Forelimb muscle (tissue), 1 donor: ENCODE data around the gene IFRD1. TPM values are rescaled to one million over a fixed set of nuclear protein-coding genes. Genes with fewer than 3 reads are reported as not detected.

Experiments
- DNase-seq: peaks from one replicate; pipeline ENCODE4 v3.0.0-alpha.2; 2013; ENCODE audit warnings: low read depth
- polyA plus RNA-seq: library from polyadenylated mRNA; unstranded; fragments of 120-200 nt; gene quantifications from one replicate; pipeline ENCODE4 v1.2.1, GENCODE V29; 2013; ENCODE audit not compliant: insufficient read length

IFRD1 gene, protein sequence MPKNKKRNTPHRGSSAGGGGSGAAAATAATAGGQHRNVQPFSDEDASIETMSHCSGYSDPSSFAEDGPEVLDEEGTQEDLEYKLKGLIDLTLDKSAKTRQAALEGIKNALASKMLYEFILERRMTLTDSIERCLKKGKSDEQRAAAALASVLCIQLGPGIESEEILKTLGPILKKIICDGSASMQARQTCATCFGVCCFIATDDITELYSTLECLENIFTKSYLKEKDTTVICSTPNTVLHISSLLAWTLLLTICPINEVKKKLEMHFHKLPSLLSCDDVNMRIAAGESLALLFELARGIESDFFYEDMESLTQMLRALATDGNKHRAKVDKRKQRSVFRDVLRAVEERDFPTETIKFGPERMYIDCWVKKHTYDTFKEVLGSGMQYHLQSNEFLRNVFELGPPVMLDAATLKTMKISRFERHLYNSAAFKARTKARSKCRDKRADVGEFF
- polyA plus RNA-seq, result 32.8 TPM

DNA sequence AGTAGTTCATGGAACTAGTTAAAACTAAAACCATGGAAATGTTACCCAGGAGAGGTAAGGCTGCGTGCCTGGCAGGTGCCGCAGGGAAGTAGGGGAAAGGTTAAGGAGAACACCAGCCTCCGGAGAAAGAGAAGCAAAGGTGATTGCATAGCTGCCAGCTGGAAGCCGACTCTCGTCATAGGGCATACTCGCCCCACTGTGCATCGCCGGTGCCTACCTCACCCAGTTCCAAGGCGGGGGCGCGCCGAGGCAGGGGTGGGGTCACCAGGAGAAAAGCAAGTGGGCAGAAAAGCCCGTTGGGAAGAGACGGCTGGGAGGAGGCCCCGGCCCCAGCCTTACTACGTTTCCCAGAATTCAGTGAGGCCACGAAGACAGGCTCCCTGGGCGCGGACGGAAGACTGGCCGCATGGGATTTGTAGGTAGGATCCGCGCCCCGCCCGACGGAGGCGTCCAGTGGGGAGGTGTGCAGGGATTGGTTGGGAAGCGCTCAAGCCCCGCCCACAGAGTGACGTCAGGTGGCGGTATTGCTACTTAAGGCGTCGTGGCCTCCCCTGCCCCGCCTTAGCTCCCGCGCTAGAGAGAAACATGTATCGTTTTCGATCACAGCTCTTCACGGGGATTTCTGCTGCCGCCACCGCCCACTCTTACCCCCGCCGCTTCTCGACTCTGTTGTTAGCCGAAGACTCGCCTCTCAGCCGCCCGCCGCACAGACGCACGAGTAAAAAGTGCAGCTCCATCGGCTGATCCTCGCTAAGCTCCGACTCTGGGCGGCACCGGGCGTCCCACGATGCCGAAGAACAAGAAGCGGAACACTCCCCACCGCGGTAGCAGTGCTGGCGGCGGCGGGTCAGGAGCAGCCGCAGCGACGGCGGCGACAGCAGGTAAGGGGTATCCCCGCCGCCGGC, at the start of gene IFRD1:
Gene IFRD1 (plus strand): TSS at position 559 of the 905 bp plus-strand sequence. CDS start 229 bp downstream, at position 788.
- peak; percentile 81 for DNase-seq

DNA sequence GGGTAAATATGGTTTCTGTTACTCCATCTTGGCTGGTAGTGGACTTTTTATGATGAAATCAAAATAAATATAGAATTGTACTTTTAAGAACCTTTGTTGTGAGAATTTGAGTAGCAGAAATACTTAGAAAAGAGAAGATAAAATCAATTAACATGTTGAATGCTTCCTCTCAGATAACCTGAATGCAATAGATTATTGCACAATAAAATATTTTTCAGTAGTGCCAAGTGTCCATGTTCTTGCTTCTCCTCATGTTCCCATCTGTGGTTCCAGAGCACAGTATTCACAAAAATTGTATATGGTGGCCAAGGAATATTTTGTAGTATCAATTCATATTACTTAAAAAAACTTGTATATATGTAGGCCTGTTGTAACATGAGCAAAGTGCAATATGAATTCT, 45.9 kb upstream of the IFRD1 start:
- no peak for DNase-seq

GRCh38 chr7:112405286-112405685, 45.0 kb upstream of the IFRD1 start:
- no peak for DNase-seq

DNA sequence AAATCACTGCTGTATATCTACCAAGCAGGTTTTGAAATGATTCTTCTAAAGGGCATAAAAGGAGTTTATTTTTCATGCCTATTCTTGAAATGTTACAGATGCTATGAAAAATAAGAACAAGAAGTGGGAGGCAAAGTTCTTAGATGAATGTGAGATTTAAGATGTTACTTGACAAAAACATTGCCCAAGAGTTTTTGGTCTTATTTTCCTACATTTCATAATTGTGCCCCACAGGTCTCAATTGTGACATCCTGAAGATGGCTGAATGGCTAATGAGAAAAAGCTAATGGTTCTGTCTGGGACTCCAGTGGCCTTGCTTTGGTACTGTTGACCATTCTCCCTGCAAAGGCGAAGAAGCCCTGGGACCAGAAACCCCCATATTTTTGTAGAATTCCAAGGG, 43.0 kb upstream of the IFRD1 start:
- DNase-seq, result no peak

GRCh38 chr7:112410092-112410491, 40.2 kb upstream of the IFRD1 start:
- no peak for DNase-seq

DNA sequence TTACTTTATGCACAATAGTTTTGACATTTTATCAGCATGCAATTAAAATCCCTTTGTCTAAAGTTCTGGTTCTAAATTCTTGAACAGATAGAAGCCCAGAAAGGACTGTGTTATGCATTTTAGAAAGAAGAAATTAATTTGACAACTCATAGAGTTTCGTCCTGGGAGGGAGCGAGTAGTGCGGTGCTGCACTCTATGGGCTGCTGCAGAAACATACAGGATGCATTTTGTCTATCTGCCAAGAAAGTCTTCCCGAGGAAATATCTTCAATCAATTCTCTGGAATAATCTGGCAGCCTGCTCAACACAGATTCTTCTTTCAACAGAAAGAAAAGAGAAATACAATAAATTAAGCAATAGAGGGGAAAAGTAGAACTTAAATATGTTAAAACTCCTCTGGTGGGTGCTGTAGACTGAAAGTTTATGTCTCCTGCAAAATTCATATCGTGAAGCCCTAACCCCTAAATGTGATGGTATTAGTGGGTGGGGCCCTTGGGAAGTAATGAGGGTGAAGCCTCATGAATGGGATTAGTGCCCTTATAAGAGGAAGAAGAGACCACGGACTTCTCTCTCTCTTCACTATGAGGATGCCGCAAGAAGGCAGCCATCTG, 39.0 kb upstream of the IFRD1 start:
- peak; percentile 44 for DNase-seq

DNA sequence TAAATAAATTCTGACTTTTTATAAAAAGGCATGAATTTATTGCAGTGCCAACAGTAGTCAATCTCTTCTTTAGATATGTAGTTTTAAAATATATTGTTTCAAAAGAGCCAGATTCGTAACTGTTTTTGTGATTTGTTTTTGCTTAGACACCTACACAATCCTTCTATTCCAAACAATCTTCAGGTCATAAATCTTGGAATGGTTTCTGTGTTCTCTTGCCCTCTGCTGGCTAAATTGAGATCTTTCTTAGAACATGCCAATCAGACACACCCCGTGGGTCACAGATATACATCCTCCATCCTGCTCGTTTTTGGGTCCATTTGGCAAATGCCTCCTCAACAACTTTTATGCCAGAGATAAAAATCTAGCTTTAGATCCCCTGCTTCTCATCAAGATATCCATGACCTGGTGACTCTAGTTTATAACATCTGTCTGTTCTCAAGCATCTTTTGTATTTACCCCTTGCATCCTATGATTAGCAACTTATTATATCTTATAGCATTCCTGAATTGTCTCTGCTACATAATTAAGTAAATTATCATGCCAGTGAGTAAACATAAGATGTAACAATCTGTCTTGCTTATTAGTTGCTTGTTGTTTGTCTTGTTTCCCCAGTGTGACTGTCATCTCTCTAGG, 35.3 kb upstream of the IFRD1 start:
- no peak for DNase-seq

GRCh38 chr7:112416127-112416526, 34.1 kb upstream of the IFRD1 start:
- DNase-seq, result no peak

GRCh38 chr7:112419543-112420130, 30.6 kb upstream of the IFRD1 start:
- DNase-seq, result no peak

DNA sequence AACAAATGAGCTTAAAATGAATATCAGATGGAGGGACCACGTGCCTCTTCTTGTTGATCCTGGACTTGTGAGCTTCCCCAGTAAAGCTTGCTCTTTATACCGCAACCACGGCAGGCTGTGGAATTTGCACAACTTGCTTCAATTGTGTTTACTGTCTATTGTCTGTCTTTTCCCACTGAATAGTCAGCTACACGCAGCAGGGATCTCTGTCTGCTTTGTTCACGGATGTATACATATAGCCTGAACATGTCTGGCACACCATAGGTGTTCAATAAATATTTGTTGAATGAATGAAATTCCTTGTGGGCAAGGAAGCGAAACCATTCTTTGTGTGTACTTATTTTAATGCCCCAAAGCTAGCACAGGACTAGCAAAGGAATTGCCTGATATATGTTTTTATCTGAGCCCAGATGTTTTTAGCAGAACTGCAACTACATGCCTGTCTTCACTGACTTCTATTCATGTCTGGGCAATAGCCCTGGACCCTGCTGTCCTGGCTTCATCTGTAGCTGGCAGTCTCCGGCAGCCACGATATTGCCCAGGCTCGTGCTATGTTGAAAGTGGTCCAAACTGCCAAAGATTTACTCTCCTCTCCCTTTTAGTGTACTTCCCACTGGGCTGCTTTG, 29.9 kb upstream of the IFRD1 start:
- no peak for DNase-seq

DNA sequence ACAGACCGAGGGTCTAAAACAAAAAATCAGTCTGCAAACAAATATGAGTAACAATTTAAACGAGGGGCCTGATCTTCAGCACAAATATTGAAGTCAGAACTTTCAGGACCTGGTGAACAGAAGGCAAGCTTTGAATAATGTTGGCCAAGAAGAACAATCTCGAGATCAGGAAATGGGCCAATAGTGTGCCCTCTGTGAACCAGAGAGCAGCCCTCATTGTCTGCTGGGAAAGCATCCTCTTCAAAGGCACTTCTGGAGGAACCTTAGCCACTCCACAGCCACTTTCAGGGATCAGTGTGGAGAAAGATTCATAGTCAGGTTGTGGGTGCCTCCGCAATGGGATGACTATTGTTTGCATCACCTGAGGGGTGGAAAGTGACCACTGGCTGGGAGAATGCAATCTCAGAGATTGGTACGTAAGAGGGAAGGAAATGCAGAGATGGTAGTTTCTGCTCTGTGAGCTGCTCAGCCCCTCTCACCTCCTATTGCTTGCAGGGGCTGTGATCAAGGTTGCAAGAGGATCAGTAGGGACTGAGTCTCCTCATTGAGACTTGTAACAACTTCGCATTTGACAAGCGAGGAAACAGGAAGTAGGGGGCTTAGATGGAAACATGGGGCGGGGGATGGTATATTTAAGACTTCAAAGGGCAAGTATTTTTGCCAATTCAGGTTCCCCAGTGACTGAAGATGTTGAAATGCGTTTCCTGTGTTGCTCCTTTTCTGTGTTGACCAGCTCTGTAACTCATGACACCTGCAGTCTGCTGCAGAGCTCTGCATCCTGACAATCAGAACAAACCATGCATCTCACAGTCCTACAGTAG, 28.4 kb upstream of the IFRD1 start:
- DNase-seq, result no peak

DNA sequence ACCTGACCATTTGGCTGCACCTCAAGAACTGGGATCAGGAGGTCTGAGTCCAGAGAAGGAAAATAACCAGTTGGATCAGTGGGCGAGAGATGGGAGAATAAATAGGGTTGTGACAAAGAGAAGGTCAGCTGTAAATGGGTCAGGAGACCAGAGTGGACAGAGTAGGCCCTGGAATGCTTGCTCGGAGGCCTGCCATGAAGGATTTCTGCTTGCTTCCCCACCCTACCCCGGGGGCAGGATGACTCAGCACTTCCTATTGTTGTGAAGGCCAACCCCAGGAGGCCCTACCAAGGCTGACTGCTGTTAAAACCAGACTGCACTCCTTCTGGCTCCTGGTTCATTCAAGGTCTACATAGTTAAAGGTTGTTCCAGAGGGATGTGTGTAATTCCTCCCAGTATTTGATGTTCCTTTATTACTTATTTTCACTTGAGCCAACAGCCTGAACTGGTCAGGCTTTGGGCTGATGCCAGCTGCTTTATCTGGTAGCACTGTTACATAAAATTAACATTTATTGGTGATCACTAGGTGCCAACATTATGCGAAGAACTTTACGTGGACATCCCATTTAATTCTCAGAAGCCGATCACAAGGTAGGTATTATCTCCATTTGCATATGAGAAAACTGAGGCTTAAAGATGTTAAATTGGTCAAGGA, 27.3 kb upstream of the IFRD1 start:
- DNase-seq, result no peak

DNA sequence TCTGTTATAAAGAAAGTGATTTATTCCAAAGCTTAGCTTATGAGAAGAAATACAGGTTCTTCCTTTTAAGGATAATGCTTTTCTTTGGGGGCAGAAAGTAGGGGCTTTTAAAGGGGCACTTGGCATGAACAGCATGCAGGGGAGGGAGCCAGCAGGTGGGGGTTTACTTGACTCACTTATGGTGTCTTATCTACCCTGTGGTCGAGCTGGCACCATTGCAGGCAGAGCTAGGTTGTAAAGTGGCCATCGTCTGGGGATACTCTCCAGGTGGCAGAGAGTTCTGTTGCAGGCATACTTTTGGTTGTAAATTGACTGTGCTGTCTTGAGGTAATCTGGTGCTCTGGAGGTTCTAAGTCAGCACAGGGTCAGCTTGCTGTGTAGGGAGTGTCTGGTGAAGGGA, 26.3 kb upstream of the IFRD1 start:
- DNase-seq, result no peak

- DNase-seq, result no peak
Observed at GRCh38 chr7:112427984-112428383, 22.3 kb upstream of the IFRD1 start.

GRCh38 chr7:112428715-112429114, 21.5 kb upstream of the IFRD1 start:
- no peak for DNase-seq

DNA sequence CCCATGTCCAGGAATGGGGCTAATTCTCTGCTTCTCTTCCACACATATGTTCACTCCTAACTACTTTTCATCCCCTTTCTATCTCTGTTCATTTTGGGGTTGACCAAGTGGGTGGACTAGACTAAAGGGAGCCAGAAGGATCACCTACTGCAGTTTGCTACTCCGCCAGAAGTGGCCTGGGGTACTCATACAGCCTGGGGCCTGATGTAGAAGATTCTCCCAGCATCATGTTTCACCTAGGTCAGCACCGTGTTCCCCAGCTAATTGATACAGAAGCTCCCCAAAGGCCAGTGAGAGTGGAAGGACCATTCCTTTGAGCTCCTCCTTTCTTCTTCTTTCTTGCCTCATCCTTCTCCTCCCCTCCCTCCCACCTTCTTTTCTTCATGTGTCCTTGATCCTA, 19.6 kb upstream of the IFRD1 start:
- DNase-seq, result no peak

- DNase-seq, result no peak
Observed at GRCh38 chr7:112431803-112432202, 18.5 kb upstream of the IFRD1 start.

GRCh38 chr7:112433289-112433688, 17.0 kb upstream of the IFRD1 start:
- DNase-seq, result no peak

GRCh38 chr7:112437072-112437471, 13.2 kb upstream of the IFRD1 start:
- DNase-seq, result no peak
